HG02588 (cell line): ENCODE data around the gene TMEM26.

Source experiments
- ATAC-seq: cut with Tn5 transposase; IDR thresholded peaks from one replicate; pipeline ENCODE4 v1.9.1; 2021; ENCODE audit warnings: mild to moderate bottlenecking, moderate library complexity; ENCODE audit not compliant: unreplicated experiment

The TMEM26 gene

GRCh38 chr10:61452655-61453641 is at the start of gene TMEM26:
TSS of gene TMEM26 (minus strand) at chr10:61453381. CDS start at chr10:61453081, 300 bp downstream.
- no peak for ATAC-seq

GRCh38 chr10:61500460-61500859 is 47.3 kb upstream of the TMEM26 start:
- ATAC-seq, result no peak

DNA sequence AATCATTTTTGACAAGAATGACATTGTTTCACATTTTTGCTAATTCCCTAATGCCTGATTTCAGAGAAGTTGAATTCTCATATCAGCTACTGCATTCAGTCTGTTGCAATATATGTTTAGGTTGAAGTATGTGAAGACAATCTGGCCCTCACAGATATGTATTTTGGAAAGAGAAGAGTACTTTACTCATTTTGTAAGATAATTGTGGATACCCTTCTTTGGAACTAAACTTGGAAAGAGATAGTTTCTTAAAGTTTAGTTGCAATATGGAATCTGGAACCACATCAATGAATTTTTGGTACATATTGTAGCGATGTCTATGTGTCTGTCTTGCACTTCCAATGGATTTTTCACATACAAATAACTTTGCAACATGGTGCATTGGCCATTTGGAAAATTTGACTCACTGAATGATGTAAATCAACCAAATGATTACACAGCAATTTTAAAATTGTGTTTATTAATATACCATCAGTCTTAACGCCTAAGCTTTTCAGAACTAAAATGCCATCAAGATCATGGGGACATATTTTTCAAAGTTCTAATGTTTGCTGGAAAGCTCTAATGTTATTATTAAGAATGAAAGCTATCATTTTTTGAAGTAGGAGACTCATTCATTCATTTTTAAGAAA is 39.3 kb upstream of the TMEM26 start:
- no peak for ATAC-seq

- no peak for ATAC-seq
These were observed 34.3 kb upstream of the TMEM26 start for GRCh38 chr10:61487506-61487905.

- ATAC-seq, result no peak
These were observed 33.7 kb upstream of the TMEM26 start for GRCh38 chr10:61486738-61487396.

- no peak for ATAC-seq
These were observed 33.1 kb upstream of the TMEM26 start for GRCh38 chr10:61486251-61486650.

DNA sequence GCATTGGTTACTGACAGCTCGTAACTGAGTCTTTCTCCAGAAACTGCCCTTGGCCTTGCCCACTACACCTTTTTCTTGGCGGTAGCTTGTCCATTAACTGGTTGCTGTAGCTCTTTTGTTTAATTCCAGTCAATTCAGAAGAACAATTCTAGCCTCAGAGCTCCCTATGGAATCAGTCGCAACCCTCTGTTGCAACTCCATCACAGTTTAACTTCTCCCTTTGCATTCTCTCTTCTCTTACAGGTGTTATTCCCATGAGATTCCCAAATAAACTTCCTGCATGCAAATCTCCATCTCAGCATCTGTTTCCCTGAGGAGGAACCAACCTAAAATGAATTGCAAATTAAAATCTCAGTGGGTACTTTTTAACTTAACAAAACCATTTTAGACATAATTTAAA is 28.4 kb upstream of the TMEM26 start:
- ATAC-seq, result no peak

GRCh38 chr10:61480208-61480607 is 27.0 kb upstream of the TMEM26 start:
- ATAC-seq, result no peak

DNA sequence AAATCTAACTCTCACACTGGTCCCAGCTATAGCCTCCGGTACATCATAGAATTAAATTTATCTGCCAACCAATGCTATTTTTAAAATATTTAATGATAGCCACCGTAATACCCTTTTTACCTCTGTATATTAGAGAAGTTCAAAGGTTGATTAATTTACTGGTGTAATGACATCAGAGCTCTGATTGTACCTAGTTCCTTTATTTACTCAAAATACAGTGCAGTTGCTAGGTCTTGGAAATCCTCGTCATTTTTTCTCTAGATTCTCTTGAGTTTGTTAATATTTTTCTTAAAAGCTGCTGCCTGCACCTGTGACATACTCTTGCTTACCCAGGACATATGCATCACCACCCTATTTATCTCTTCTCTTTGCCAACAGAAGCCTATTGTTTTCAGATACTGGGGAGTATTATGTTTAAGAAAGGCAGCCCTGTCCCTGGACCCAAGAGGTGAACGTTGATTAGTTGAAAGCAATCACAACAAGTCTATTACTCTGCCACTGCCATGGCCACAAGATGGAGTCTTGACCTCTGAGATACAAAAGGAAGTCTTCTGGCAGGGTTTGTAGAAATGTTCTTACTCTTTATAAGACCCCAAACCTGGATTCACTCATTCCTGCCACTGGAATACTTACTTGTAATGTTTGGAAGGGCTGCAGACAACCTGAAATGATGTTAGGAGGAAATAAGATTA is 25.6 kb upstream of the TMEM26 start:
- ATAC-seq, result no peak

GRCh38 chr10:61477451-61477850 is 24.3 kb upstream of the TMEM26 start:
- ATAC-seq, result no peak

DNA sequence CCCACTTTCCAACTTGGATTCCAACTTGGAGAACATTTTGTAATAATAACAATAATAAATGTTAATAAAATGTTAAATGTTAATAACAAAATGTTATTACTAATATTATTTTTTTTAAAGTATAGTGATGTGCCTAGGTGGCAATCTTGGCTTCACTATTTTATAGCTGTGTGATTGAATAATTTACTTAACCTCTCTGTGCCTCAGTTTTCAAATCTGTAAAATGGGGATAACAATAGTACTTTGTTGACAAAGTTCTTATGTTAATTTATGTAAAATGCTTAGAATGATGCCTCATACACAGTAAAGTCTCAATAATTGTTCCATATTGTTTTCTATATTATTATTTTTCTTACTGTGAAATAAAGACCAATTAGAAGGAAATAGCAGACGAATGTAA is 23.3 kb upstream of the TMEM26 start:
- no peak for ATAC-seq

GRCh38 chr10:61475449-61475873 is 22.3 kb upstream of the TMEM26 start:
- ATAC-seq, result no peak

GRCh38 chr10:61472090-61472674 is 19.0 kb upstream of the TMEM26 start:
- no peak for ATAC-seq

DNA sequence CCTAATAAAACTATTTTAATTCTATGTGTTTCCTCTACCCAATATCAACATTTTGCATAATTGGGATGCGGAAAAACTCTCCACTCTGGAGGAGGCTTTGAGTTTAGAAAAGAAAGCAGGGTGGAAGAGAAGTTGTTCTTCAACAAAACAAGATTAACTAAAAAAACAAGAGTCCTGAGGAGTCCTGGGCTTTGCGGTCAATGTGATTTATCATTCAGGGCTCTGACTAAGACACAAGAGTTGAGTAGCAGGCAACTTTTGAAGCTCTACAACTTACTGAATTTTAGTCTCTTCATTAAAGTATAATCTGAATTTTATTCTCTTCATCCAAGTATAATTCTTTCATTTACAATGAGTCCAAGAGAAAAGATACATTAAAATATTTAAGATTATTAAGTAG is 18.3 kb upstream of the TMEM26 start:
- no peak for ATAC-seq

- ATAC-seq, result no peak
These were observed 17.6 kb upstream of the TMEM26 start for GRCh38 chr10:61470740-61471139.

GRCh38 chr10:61465901-61466632 is 12.9 kb upstream of the TMEM26 start:
- ATAC-seq, result no peak

- no peak for ATAC-seq
These were observed 12.0 kb upstream of the TMEM26 start for GRCh38 chr10:61465171-61465496.

- no peak for ATAC-seq
These were observed 11.4 kb upstream of the TMEM26 start for GRCh38 chr10:61464461-61465170.
